Hepatocyte (in vitro differentiated cells): ENCODE measurements around the gene PTPRM. TPM values are rescaled to one million over a fixed set of nuclear protein-coding genes. Genes with fewer than 3 reads are reported as not detected.

ENCODE experiments used
- DNase-seq: peaks from one replicate; pipeline ENCODE4 v3.0.0-alpha.2; 2016; ENCODE audit warnings: low spot score
- H2AFZ ChIP-seq: fragments of 200-600 bp; sonication (generic); 2 replicates; pipeline ENCODE4 v1.6.0; 2016; ENCODE audit warnings: antibody characterized with exemption, mild to moderate bottlenecking
- H3K27ac ChIP-seq: fragments of 200-600 bp; sonication (generic); 2 replicates; pipeline ENCODE4 v1.5.1; 2016; ENCODE audit warnings: mild to moderate bottlenecking
- H3K27me3 ChIP-seq: fragments of 200-600 bp; sonication (generic); 2 replicates; pipeline ENCODE4 v1.6.1; 2016
- H3K36me3 ChIP-seq: fragments of 200-600 bp; sonication (generic); replicated peaks from 2 replicates; pipeline ENCODE4 v1.5.1; 2016; ENCODE audit warnings: low read depth; ENCODE audit not compliant: insufficient read depth
- H3K4me1 ChIP-seq: fragments of 200-600 bp; sonication (generic); 2 replicates; pipeline ENCODE4 v1.5.1; 2016; ENCODE audit warnings: mild to moderate bottlenecking, moderate library complexity; ENCODE audit not compliant: insufficient read depth
- H3K4me2 ChIP-seq: fragments of 200-600 bp; sonication (generic); 2 replicates; pipeline ENCODE4 v1.6.0; 2016
- H3K4me3 ChIP-seq: fragments of 200-600 bp; sonication (generic); 2 replicates; pipeline ENCODE4 v1.5.1; 2016; ENCODE audit warnings: mild to moderate bottlenecking
- H3K79me2 ChIP-seq: fragments of 200-600 bp; sonication (generic); 2 replicates; pipeline ENCODE4 v1.6.0; 2017; ENCODE audit warnings: mild to moderate bottlenecking
- H3K9me2 ChIP-seq: fragments of 200-600 bp; sonication (generic); replicated peaks from 2 replicates; pipeline ENCODE4 v1.6.0; 2017; ENCODE audit warnings: mild to moderate bottlenecking; ENCODE audit not compliant: insufficient read depth
- H3K9me3 ChIP-seq: fragments of 200-600 bp; sonication (generic); 2 replicates; pipeline ENCODE4 v1.5.1; 2016; ENCODE audit warnings: low read depth, mild to moderate bottlenecking
- H4K20me1 ChIP-seq: fragments of 200-600 bp; sonication (generic); 2 replicates; pipeline ENCODE4 v1.6.0; 2016; ENCODE audit warnings: mild to moderate bottlenecking; ENCODE audit not compliant: insufficient read depth, poor library complexity, severe bottlenecking
- EZH2 ChIP-seq: fragments of 200-600 bp; sonication (generic); IDR thresholded peaks from 2 replicates; pipeline ENCODE4 v1.6.1; 2016; ENCODE audit warnings: antibody characterized with exemption, mild to moderate bottlenecking, borderline replicate concordance
- EZH2phosphoT487 ChIP-seq: fragments of 200-600 bp; sonication (generic); IDR thresholded peaks from one replicate; pipeline ENCODE4 v1.6.1; 2018; ENCODE audit warnings: antibody characterized with exemption, mild to moderate bottlenecking, low read depth, moderate library complexity; ENCODE audit not compliant: unreplicated experiment, severe bottlenecking
- WGBS: methylation state at CpG from one replicate; pipeline ENCODE4 v1.1.6; 2016; ENCODE audit warnings: low lambda C conversion rate; ENCODE audit errors: missing lambda C conversion rate; 5-methylcytosine and 5-hydroxymethylcytosine counted together
- polyA plus RNA-seq: library from polyadenylated mRNA; unstranded; fragments of >200 nt; fragmentation: Nextera tagmentation; extraction: Ambion mirVana; gene quantifications from 2 replicates; pipeline ENCODE4 v1.2.1, GENCODE V29; 2016
- total RNA-seq: library from RNA; depleted of rRNA; stranded (reverse); fragments of >200 nt; gene quantifications from 2 replicates; pipeline ENCODE4 v1.2.3, GENCODE V29; 2014
- TF ChIP-seq, protein P1 (sequence below): fragments of 200-600 bp; sonication (generic); IDR thresholded peaks from 2 replicates; pipeline ENCODE4 v1.5.1; 2016; ENCODE audit warnings: antibody characterized with exemption, mild to moderate bottlenecking; ENCODE audit not compliant: poor library complexity

Gene PTPRM
- total and polyA plus RNA-seq, 2 experiments from 2014 or later: 26.1 to 47.4 TPM

DNA sequence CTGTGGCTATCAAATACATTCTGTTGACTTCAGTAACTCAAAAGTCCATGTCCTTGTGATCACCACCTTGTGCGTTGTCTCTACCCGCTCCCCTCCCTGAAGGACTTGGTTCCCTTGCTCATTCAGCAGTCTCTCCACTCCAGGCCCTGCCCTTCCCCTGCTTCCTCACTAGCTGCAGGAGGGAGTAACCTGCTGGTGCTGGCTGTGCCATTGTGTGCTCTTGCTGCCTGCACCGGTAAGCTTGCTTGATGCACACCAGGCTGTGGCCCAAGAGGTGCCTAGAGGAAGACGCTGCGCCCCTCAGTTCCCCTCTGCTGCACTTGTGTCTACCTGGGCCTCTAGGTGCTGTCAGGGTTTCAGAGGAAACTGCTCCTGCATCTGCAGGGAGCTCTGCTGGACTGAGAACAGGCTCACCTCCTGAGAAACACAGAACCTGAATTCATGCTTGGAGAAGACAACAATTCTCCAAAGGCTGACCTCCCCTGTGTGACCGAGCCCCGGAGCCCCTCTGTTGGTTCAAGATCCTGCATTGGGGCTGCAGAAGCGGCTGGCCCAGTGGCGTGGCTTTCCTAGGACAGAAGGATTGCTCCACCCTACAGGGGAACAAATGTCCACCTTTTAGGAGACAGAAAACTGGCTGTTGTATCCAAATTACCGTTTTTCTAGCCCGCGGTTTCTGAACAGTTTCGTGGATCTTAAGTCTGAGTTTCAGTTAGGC, 33.6 kb downstream of the PTPRM start:
- 92% methylated on average over 13 of the region's 13 CpGs for WGBS
- peaks cover 4% of the 10 kb centered on the region for H4K20me1 ChIP-seq

DNA sequence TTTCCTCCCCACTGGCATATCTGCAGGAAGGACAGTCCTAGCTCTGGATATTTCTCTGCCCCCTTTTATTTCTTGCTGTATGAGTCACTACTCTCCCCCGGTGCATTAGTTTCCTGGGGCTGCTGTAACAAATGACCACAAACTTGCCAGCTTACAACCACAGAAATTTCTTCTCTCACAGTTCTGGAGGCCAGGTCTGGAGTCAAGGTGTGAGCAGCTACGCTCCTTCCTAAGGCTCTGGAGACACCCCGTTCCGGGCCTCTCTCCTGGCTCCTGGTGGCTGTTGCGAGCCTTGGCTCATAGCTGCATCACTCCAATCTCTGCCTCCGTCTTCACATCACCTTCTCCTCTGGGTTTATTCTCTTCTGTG, 34.1 kb downstream of the PTPRM start:
- no peak overlapping the region for H3K27ac ChIP-seq
- H3K27me3 ChIP-seq: no peaks in the 10 kb centered on the region
- H3K9me2 ChIP-seq: no peaks in the 10 kb centered on the region
- H3K4me1 ChIP-seq: no peaks in the 10 kb centered on the region
- no peaks in the 10 kb centered on the region for H3K9me3 ChIP-seq
- TF ChIP-seq EZH2 (no peak), EZH2phosphoT487 (no peak)
- TF ChIP-seq, protein P1, sequence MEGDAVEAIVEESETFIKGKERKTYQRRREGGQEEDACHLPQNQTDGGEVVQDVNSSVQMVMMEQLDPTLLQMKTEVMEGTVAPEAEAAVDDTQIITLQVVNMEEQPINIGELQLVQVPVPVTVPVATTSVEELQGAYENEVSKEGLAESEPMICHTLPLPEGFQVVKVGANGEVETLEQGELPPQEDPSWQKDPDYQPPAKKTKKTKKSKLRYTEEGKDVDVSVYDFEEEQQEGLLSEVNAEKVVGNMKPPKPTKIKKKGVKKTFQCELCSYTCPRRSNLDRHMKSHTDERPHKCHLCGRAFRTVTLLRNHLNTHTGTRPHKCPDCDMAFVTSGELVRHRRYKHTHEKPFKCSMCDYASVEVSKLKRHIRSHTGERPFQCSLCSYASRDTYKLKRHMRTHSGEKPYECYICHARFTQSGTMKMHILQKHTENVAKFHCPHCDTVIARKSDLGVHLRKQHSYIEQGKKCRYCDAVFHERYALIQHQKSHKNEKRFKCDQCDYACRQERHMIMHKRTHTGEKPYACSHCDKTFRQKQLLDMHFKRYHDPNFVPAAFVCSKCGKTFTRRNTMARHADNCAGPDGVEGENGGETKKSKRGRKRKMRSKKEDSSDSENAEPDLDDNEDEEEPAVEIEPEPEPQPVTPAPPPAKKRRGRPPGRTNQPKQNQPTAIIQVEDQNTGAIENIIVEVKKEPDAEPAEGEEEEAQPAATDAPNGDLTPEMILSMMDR: no peak
- no peak overlapping the region for H3K4me2 ChIP-seq
- peaks cover 4% of the 10 kb centered on the region for H4K20me1 ChIP-seq
- H3K79me2 ChIP-seq: peaks cover 37% of the 10 kb centered on the region
- H2AFZ ChIP-seq: no peak overlapping the region
- no peak for DNase-seq
- H3K36me3 ChIP-seq: no peaks in the 10 kb centered on the region
- 80% methylated on average over 6 of the region's 6 CpGs for WGBS
- H3K4me3 ChIP-seq: no peak overlapping the region

More for the DNA sequence above, 33.6 kb downstream of the PTPRM start:
- H3K36me3 ChIP-seq: no peaks in the 10 kb centered on the region
- H3K79me2 ChIP-seq: peaks cover 38% of the 10 kb centered on the region
- no peaks in the 10 kb centered on the region for H3K9me2 ChIP-seq
- no peak overlapping the region for H3K4me2 ChIP-seq
- no peaks in the 10 kb centered on the region for H3K27me3 ChIP-seq
- TF ChIP-seq, protein P1: no peak
- no peak for TF ChIP-seq EZH2
- TF ChIP-seq EZH2phosphoT487: no peak
- no peak overlapping the region for H2AFZ ChIP-seq
- no peak for DNase-seq
- H3K4me1 ChIP-seq: no peaks in the 10 kb centered on the region
- no peaks in the 10 kb centered on the region for H3K9me3 ChIP-seq
- H3K27ac ChIP-seq: no peak overlapping the region
- no peak overlapping the region for H3K4me3 ChIP-seq

DNA sequence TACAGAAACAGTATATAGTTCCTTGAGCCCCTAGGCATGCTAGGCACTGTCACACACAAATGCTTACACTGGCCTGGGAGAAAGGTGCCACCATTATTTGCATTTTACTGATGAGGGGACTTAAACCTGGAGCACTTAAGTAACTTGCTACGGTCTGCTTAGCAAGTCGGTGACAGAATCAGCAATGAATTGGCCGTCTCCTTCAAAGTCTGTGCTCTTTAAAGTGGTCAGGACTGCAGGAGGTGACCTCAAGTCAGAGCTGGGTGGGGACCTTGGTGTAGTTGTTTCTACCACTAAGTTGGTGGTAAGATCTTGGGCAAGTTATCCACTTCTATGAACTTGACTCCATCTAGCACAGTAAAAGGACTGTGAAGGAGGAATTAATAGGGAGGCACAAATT, 34.8 kb downstream of the PTPRM start:
- H3K4me3 ChIP-seq: no peak overlapping the region
- no peak overlapping the region for H2AFZ ChIP-seq
- H3K27me3 ChIP-seq: no peaks in the 10 kb centered on the region
- H4K20me1 ChIP-seq: peaks cover 10% of the 10 kb centered on the region
- peaks cover 32% of the 10 kb centered on the region for H3K79me2 ChIP-seq
- no peaks in the 10 kb centered on the region for H3K36me3 ChIP-seq
- H3K4me2 ChIP-seq: no peak overlapping the region
- 86% methylated on average over 3 of the region's 3 CpGs for WGBS
- TF ChIP-seq, protein P1: no peak
- TF ChIP-seq EZH2 (no peak), EZH2phosphoT487 (no peak)
- no peaks in the 10 kb centered on the region for H3K9me2 ChIP-seq
- DNase-seq: no peak
- no peak overlapping the region for H3K27ac ChIP-seq
- no peaks in the 10 kb centered on the region for H3K4me1 ChIP-seq
- no peaks in the 10 kb centered on the region for H3K9me3 ChIP-seq
